H1 (cell line): Measurements from ENCODE around the gene EEPD1. TPM values are rescaled to one million over a fixed set of nuclear protein-coding genes. Genes with fewer than 3 reads are reported as not detected.

Experiments used
- CTCF ChIA-PET: fragments of 300-600 bp; sonication (Branson Sonifier 250); formaldehyde crosslinking; loops from one replicate; lab custom pipeline; 2021; ENCODE audit not compliant: partially characterized antibody; lab: Charles Lee
- POLR2A ChIA-PET: fragments of 300-600 bp; sonication (Branson Sonifier 250); formaldehyde crosslinking; loops from one replicate; lab custom pipeline; 2021; ENCODE audit warnings: inconsistent platforms; ENCODE audit not compliant: partially characterized antibody; lab: Charles Lee
- DNase-seq, 2 experiments: peaks; one replicate each; pipeline versions ENCODE4 v3.0.0 to v3.0.0-alpha.2; 2010 to 2022; ENCODE audit warnings: low spot score in 2 of 2, low read depth in 1 of 2, mixed read lengths in 1 of 2
- FAIRE-seq: peaks from 2 replicates; lab custom pipeline; 2011; peaks lifted over from hg19 to GRCh38; lab: Jason Lieb, UNC
- H2AFZ ChIP-seq: 2 replicates; pipeline ENCODE4 v1.8.1; 2012; ENCODE audit warnings: low read length, inconsistent platforms
- H2AK5ac ChIP-seq: 2 replicates; pipeline ENCODE4 v1.6.1; 2013; ENCODE audit warnings: low read depth, low read length
- H2BK120ac ChIP-seq: replicated peaks from 2 replicates; pipeline ENCODE3; 2013; ENCODE audit warnings: low read depth, low read length, inconsistent platforms
- H2BK12ac ChIP-seq: 2 replicates; pipeline ENCODE4 v1.6.1; 2013; ENCODE audit warnings: low read depth, low read length
- H2BK15ac ChIP-seq: 2 replicates; pipeline ENCODE4 v1.6.1; 2013; ENCODE audit warnings: low read length
- H2BK20ac ChIP-seq: 2 replicates; pipeline ENCODE4 v1.6.1; 2013; ENCODE audit warnings: low read length
- H2BK5ac ChIP-seq: 2 replicates; pipeline ENCODE4 v1.6.1; 2013; ENCODE audit warnings: low read depth, low read length
- H3K14ac ChIP-seq: 2 replicates; pipeline ENCODE4 v1.6.1; 2013; ENCODE audit warnings: inconsistent platforms; ENCODE audit not compliant: insufficient read length
- H3K18ac ChIP-seq: 2 replicates; pipeline ENCODE4 v1.6.1; 2013; ENCODE audit warnings: low read length; ENCODE audit errors: extremely low read depth
- H3K23ac ChIP-seq: 2 replicates; pipeline ENCODE4 v1.6.1; 2013; ENCODE audit warnings: inconsistent platforms; ENCODE audit not compliant: insufficient read length
- H3K23me2 ChIP-seq: 2 replicates; pipeline ENCODE4 v1.6.1; 2013; ENCODE audit warnings: low read depth, low read length
- H3K27ac ChIP-seq: 2 replicates; pipeline ENCODE4 v1.6.1; 2011; ENCODE audit warnings: low read depth, low read length, inconsistent platforms
- H3K27me3 ChIP-seq, 4 experiments: replicated peaks in 1 of 4; 1 replicate in 1 of 4; 2 replicates in 3 of 4; pipeline versions ENCODE4 v1.6.1 to v1.8.1; 2011 to 2013; ENCODE audit warnings: low read length in 3 of 4, mild to moderate bottlenecking in 3 of 4, inconsistent platforms in 2 of 4, mixed read lengths in 2 of 4, moderate library complexity in 1 of 4; ENCODE audit not compliant: control insufficient read depth in 3 of 4, insufficient read depth in 3 of 4; ENCODE audit errors: extremely low read depth in 1 of 4
- H3K36me3 ChIP-seq, 4 experiments: 2 replicates each; pipeline versions ENCODE4 v1.6.1 to v1.8.1; 2011 to 2013; ENCODE audit warnings: mild to moderate bottlenecking in 4 of 4, low read length in 3 of 4, moderate library complexity in 2 of 4, control low read depth in 1 of 4, inconsistent platforms in 1 of 4; ENCODE audit not compliant: insufficient read depth in 4 of 4, control insufficient read depth in 2 of 4
- H3K4ac ChIP-seq: replicated peaks from 2 replicates; pipeline ENCODE3; 2013; ENCODE audit warnings: low read length, low read depth, mixed read lengths, inconsistent platforms; ENCODE audit not compliant: insufficient read length
- H3K4me1 ChIP-seq, 4 experiments: replicated peaks in 1 of 4; 1 replicate in 1 of 4; 2 replicates in 3 of 4; pipeline versions ENCODE4 v1.6.1 to v1.8.1; 2011 to 2013; ENCODE audit warnings: low read length in 3 of 4, inconsistent platforms in 2 of 4, mixed read lengths in 1 of 4; ENCODE audit not compliant: insufficient read depth in 4 of 4, control insufficient read depth in 3 of 4
- H3K4me2 ChIP-seq, 2 experiments: 2 replicates each; pipeline versions ENCODE4 v1.6.1 to v1.8.1; 2011 to 2013; ENCODE audit warnings: low read depth in 2 of 2, low read length in 2 of 2, control low read depth in 1 of 2, inconsistent platforms in 1 of 2, mild to moderate bottlenecking in 1 of 2; ENCODE audit not compliant: insufficient read depth in 1 of 2
- H3K4me3 ChIP-seq, 4 experiments: fragments of 200-600, 300-600 bp in 1 of 4; sonication (generic), shearing (Covaris generic), sonication (Bioruptor Twin) in 1 of 4; 2 replicates each; pipeline versions ENCODE4 v1.5.1 to v1.8.1; 2011 to 2016; ENCODE audit warnings: low read length in 4 of 4, low read depth in 3 of 4, control low read depth in 2 of 4, inconsistent platforms in 2 of 4, mild to moderate bottlenecking in 2 of 4, mixed read lengths in 1 of 4, moderate library complexity in 1 of 4; ENCODE audit not compliant: insufficient read depth in 2 of 4; ENCODE audit errors: extremely low read depth in 1 of 4
- H3K56ac ChIP-seq: replicated peaks from 2 replicates; pipeline ENCODE3; 2013; ENCODE audit warnings: low read depth, mild to moderate bottlenecking, mixed read lengths, low read length, inconsistent platforms; ENCODE audit not compliant: insufficient read length
- H3K79me1 ChIP-seq: 2 replicates; pipeline ENCODE4 v1.6.1; 2013; ENCODE audit warnings: low read depth, low read length, control low read depth
- H3K79me2 ChIP-seq, 2 experiments: 2 replicates each; pipeline versions ENCODE4 v1.6.1 to v1.8.1; 2012 to 2013; ENCODE audit warnings: low read length in 2 of 2, mild to moderate bottlenecking in 2 of 2, inconsistent platforms in 1 of 2; ENCODE audit not compliant: insufficient read depth in 2 of 2, control insufficient read depth in 1 of 2
- H3K9ac ChIP-seq, 4 experiments: replicated peaks in 1 of 4; 1 replicate in 1 of 4; 2 replicates in 3 of 4; pipeline versions ENCODE4 v1.6.1 to v1.8.1; 2011 to 2013; ENCODE audit warnings: low read depth in 3 of 4, low read length in 3 of 4, control low read depth in 2 of 4, mild to moderate bottlenecking in 2 of 4, moderate library complexity in 2 of 4, inconsistent platforms in 1 of 4; ENCODE audit errors: extremely low read depth in 1 of 4
- H3K9me3 ChIP-seq, 2 experiments: 2 replicates each; pipeline versions ENCODE4 v1.6.1 to v1.8.1; 2012 to 2013; ENCODE audit warnings: mild to moderate bottlenecking in 2 of 2, moderate library complexity in 2 of 2, control low read depth in 1 of 2, inconsistent platforms in 1 of 2, low read depth in 1 of 2, low read length in 1 of 2, mixed read lengths in 1 of 2; ENCODE audit not compliant: insufficient read depth in 2 of 2
- H4K20me1 ChIP-seq, 2 experiments: replicated peaks in 1 of 2; 2 replicates each; pipeline versions ENCODE3 to v1.8.1; 2011 to 2013; ENCODE audit warnings: inconsistent platforms in 2 of 2, low read length in 2 of 2, mild to moderate bottlenecking in 1 of 2; ENCODE audit not compliant: insufficient read depth in 2 of 2, control insufficient read depth in 1 of 2
- H4K5ac ChIP-seq: 2 replicates; pipeline ENCODE4 v1.6.1; 2013; ENCODE audit warnings: low read length, low read depth, mixed read lengths, inconsistent platforms; ENCODE audit not compliant: insufficient read length
- H4K8ac ChIP-seq: 2 replicates; pipeline ENCODE4 v1.8.0; 2013; ENCODE audit warnings: mild to moderate bottlenecking, moderate library complexity, low read length, inconsistent platforms; ENCODE audit not compliant: insufficient read depth; ENCODE audit errors: extremely low read depth
- H4K91ac ChIP-seq: replicated peaks from 2 replicates; pipeline ENCODE3; 2013; ENCODE audit warnings: low read length, mixed read lengths, inconsistent platforms; ENCODE audit not compliant: insufficient read length
- BCL11A ChIP-seq, 2 experiments: IDR thresholded peaks; one replicate each; pipeline ENCODE4 v1.6.1; 2011; ENCODE audit warnings: low read depth in 2 of 2, low read length in 2 of 2, mild to moderate bottlenecking in 2 of 2
- BRCA1 ChIP-seq: IDR thresholded peaks from 2 replicates; pipeline ENCODE4 v1.6.1; 2012; ENCODE audit warnings: low read depth, low read length, improper control_type of control experiment
- CREB1 ChIP-seq: IDR thresholded peaks from 2 replicates; pipeline ENCODE4 v1.6.1; 2012; ENCODE audit warnings: inconsistent platforms
- CTBP2 ChIP-seq: IDR thresholded peaks from 2 replicates; pipeline ENCODE4 v1.7.0; 2011; ENCODE audit warnings: borderline replicate concordance, mild to moderate bottlenecking, moderate library complexity, mixed read lengths, low read length; ENCODE audit not compliant: insufficient read depth, insufficient read length
- EP300 ChIP-seq, 2 experiments: IDR thresholded peaks; 1 replicate in 1 of 2; 2 replicates in 1 of 2; pipeline ENCODE4 v1.6.1; 2011 to 2012; ENCODE audit warnings: low read depth in 2 of 2, low read length in 2 of 2, mild to moderate bottlenecking in 2 of 2, borderline replicate concordance in 1 of 2, inconsistent platforms in 1 of 2, moderate library complexity in 1 of 2
- JUND ChIP-seq: IDR thresholded peaks from 2 replicates; pipeline ENCODE4 v1.6.1; 2011; ENCODE audit warnings: mild to moderate bottlenecking, improper control_type of control experiment, low read length
- KDM1A ChIP-seq: fragments of 200-600, 300-600 bp; sonication (generic); IDR thresholded peaks from 2 replicates; pipeline ENCODE4 v1.7.1; 2016; ENCODE audit warnings: mild to moderate bottlenecking, low read length, borderline replicate concordance
- KDM5A ChIP-seq: fragments of 200-600 bp; IDR thresholded peaks from 2 replicates; pipeline ENCODE4 v1.7.1; 2012; ENCODE audit warnings: mild to moderate bottlenecking, low read length, inconsistent platforms, mixed read lengths
- RAD21 ChIP-seq, 2 experiments: IDR thresholded peaks in 1 of 2; conservative IDR thresholded peaks in 1 of 2; 2 replicates each; pipeline ENCODE4 v1.6.1; 2011; ENCODE audit warnings: low read depth in 2 of 2, low read length in 2 of 2, improper control_type of control experiment in 1 of 2, inconsistent platforms in 1 of 2, mild to moderate bottlenecking in 1 of 2, moderate library complexity in 1 of 2
- SIN3A ChIP-seq, 2 experiments: IDR thresholded peaks in 1 of 2; conservative IDR thresholded peaks in 1 of 2; 2 replicates each; pipeline ENCODE4 v1.6.1; 2011 to 2012; ENCODE audit warnings: low read length in 2 of 2, improper control_type of control experiment in 1 of 2, low read depth in 1 of 2, mild to moderate bottlenecking in 1 of 2
- SIRT6 ChIP-seq: IDR thresholded peaks from one replicate; pipeline ENCODE4 v1.7.1; 2012; ENCODE audit warnings: low read length, inconsistent platforms
- SP2 ChIP-seq: IDR thresholded peaks from 2 replicates; pipeline ENCODE4 v1.6.1; 2012; ENCODE audit warnings: mild to moderate bottlenecking, low read length, inconsistent platforms
- SUZ12 ChIP-seq: fragments of 200-600 bp; sonication (generic); IDR thresholded peaks from 2 replicates; pipeline ENCODE4 v1.6.1; 2012; ENCODE audit warnings: mild to moderate bottlenecking, inconsistent platforms, low read length, moderate library complexity, mixed read lengths
- TBP ChIP-seq: IDR thresholded peaks from 2 replicates; pipeline ENCODE4 v1.6.1; 2011; ENCODE audit warnings: low read depth, low read length, improper control_type of control experiment
- YY1 ChIP-seq: IDR thresholded peaks from 2 replicates; pipeline ENCODE4 v1.6.1; 2011; ENCODE audit warnings: low read depth, mild to moderate bottlenecking, low read length
- WGBS, 2 experiments: shearing (Covaris generic) in 1 of 2; methylation state at CpG; one replicate each; pipeline versions ENCODE4 v1.1.6 to v1.1.7; 2013 to 2015; ENCODE audit warnings: low lambda C conversion rate in 2 of 2, mixed read lengths in 2 of 2, inconsistent platforms in 1 of 2, low coverage in 1 of 2, missing lambda C conversion rate in 1 of 2; ENCODE audit not compliant: insufficient replicate concordance in 2 of 2, insufficient coverage in 1 of 2, insufficient read length in 1 of 2; ENCODE audit errors: extremely low coverage in 1 of 2, missing lambda C conversion rate in 1 of 2; 5-methylcytosine and 5-hydroxymethylcytosine counted together
- polyA plus RNA-seq, 7 experiments: library from polyadenylated mRNA; depleted of rRNA in 3 of 7; stranded (reverse) in 5 of 7; unstranded in 2 of 7; fragments of >200 nt in 5 of 7; fragments of 200-250 nt in 2 of 7; gene quantifications; 1 replicate in 5 of 7; 2 replicates in 1 of 7; 4 replicates in 1 of 7; pipeline versions ENCODE4 v1.2.1 to v1.2.3, GENCODE V29; 2011 to 2013; ENCODE audit warnings: missing spikeins in 2 of 7, mixed read lengths in 2 of 7
- total RNA-seq: library from RNA; stranded (reverse); fragmentation: NEBNext Ultra II Directional; extraction: Animal tissue kit (Norgen Biotek cat#: 25700); gene quantifications from 2 replicates; pipeline ENCODE4 v1.2.1, GENCODE V29; 2021

Gene EEPD1
- total and polyA plus RNA-seq, 2 of the 8 experiments (the other 6 are each of a cell fraction or from before 2014, with no cell fraction given) = 3.1 to 7.8 TPM

DNA sequence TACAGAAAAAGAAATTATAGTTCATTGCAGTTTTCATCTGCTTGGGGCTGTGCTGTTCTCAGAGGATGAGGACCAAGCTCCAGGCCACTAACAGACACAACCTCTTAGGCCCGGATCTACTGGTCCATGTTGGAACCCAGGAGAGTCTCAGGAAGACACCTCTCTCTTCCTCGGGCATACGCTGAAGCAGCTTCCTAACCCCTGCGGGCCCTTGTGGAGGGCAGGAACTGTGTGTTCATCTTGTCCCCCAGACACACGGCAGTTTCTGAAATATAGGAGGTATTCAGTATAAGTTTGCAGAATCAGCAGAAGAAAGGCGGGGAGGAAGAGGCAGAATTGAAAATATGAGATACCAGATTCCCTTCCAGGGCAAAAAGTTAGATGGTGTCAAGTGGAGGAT is 78.4 kb downstream of the EEPD1 start:
- Histone ChIP-seq H3K4ac (no peak overlapping the region), H4K8ac (no peak overlapping the region), H2AFZ (no peak overlapping the region), H3K27ac (no peak overlapping the region), H4K5ac (no peak overlapping the region), H3K27me3 (no peaks in the 10 kb centered on the region), H2BK12ac (no peak overlapping the region), H3K23me2 (no peaks in the 10 kb centered on the region), H3K4me1 (no peaks in the 10 kb centered on the region; a peak in 2 of 7 replicates), H2BK5ac (no peak overlapping the region), H2BK15ac (no peak overlapping the region), H2BK120ac (no peak overlapping the region), H3K79me2 (no peaks in the 10 kb centered on the region; a peak in 1 of 4 replicates), H3K4me3 (no peak overlapping the region), H3K9ac (no peak overlapping the region), H3K9me3 (no peaks in the 10 kb centered on the region), H3K36me3 (no peaks in the 10 kb centered on the region), H2AK5ac (no peak overlapping the region), H4K91ac (no peak overlapping the region), H3K18ac (no peak overlapping the region), H2BK20ac (no peak overlapping the region), H3K4me2 (no peak overlapping the region), H4K20me1 (no peaks in the 10 kb centered on the region), H3K56ac (no peak overlapping the region), H3K79me1 (no peaks in the 10 kb centered on the region), H3K14ac (no peak overlapping the region), H3K23ac (no peak overlapping the region)
- 87% methylated on average over 6 of the region's 6 CpGs; no CpG with 5 or more reads in 1 of the 2 experiments for WGBS, 2 experiments
- CTCF ChIA-PET = interaction anchor here (0.6 to 1.0 kb wide), 2 partner anchors 54 to 62 kb away, joined by 3 read pairs; no protein-coding TSS in a partner anchor
- POLR2A ChIA-PET = interaction anchor here (1.0 kb wide), 1 partner anchor 19 kb away, joined by 4 read pairs; no protein-coding TSS in a partner anchor
- DNase-seq = no peak
- FAIRE-seq = no peak
- TF ChIP-seq BRCA1 (no peak), TBP (no peak), SP2 (no peak), BCL11A (IDR thresholded peaks at IDR 0.05; ENCODE audit: low read depth in 2 of 2, low read length in 2 of 2) (no peak), EP300 (IDR thresholded peaks at IDR 0.05; ENCODE audit: borderline replicate concordance in 1 of 2, low read depth in 2 of 2, low read length in 2 of 2) (no peak), RAD21 (IDR thresholded peaks at IDR 0.05 in 1 of 2, conservative IDR thresholded peaks at IDR 0.05 in 1 of 2; ENCODE audit: low read depth in 2 of 2, low read length in 2 of 2) (no peak), JUND (no peak), CTBP2 (no peak), SIN3A (conservative IDR thresholded peaks at IDR 0.05 in 1 of 2, IDR thresholded peaks at IDR 0.05 in 1 of 2; ENCODE audit: low read depth in 1 of 2, low read length in 2 of 2) (no peak), CREB1 (no peak), SIRT6 (no peak), YY1 (no peak), KDM5A (no peak), KDM1A (no peak), SUZ12 (no peak)
